ENCODE measurements around the gene RAB5IF.

Gene RAB5IF

DNA sequence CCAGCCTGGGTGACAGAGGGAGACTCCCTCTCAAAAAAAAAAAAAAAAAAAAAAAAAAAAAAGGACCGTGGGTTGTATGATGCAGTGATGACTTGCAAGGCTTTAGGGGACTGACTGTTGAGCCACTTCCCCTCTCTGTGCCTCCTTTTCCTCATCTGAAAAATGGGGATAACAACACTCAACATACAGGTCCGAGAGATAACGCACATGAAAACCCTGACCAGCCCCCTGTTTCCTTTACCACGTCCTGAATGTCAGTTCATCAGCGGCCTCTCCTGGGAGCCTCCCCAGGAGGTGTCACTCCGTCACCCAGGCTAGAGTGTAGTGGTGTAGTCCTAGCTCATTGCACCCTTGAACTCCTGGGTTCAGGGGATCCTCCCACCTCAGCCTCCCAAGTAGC, 36.6 kb downstream of the RAB5IF start:
- H3K4me3 ChIP-seq (ENCODE audit: low read depth, low read length): no peak overlapping the region
- TF ChIP-seq, protein P1, sequence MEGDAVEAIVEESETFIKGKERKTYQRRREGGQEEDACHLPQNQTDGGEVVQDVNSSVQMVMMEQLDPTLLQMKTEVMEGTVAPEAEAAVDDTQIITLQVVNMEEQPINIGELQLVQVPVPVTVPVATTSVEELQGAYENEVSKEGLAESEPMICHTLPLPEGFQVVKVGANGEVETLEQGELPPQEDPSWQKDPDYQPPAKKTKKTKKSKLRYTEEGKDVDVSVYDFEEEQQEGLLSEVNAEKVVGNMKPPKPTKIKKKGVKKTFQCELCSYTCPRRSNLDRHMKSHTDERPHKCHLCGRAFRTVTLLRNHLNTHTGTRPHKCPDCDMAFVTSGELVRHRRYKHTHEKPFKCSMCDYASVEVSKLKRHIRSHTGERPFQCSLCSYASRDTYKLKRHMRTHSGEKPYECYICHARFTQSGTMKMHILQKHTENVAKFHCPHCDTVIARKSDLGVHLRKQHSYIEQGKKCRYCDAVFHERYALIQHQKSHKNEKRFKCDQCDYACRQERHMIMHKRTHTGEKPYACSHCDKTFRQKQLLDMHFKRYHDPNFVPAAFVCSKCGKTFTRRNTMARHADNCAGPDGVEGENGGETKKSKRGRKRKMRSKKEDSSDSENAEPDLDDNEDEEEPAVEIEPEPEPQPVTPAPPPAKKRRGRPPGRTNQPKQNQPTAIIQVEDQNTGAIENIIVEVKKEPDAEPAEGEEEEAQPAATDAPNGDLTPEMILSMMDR (IDR thresholded peaks at IDR 0.05; ENCODE audit: insufficient read depth, low read depth, low read length, missing control alignments): no peak

DNA sequence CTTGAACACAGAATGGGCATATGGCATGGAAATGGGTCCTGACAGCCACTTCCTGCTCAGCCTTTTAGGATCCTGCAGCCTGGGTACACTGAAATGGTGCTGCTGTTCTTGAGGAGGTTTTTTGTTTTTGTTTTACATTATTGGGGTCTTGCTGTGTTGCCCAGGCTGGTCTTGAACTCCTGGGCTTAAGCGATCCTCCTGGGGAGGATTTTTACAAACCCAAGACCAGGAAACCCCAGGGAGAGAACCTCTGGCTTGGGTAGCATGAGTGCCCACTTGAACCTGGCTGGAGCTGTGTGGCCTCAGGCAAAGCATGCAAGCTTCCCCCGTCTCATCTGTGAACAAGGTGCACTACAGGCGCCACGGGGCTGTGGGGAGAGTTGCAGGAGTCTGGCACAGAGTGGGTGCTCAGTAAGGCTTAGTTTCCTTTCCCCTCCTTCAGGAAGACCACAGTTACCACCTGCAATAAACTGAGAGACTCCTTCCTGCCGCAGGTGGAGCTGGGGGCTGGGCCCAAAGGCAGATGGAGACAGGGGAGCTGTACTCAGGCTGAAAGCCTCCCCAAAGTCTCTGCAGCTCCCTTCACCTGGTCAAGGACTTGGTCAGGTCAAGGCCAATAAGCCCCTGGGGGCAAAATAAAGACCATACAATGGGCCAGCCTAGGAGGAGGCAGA, 38.6 kb downstream of the RAB5IF start:
- no peak overlapping the region for H3K4me3 ChIP-seq (ENCODE audit: low read depth, low read length)
- DNase-seq (ENCODE audit: low read depth): peak; percentile 18
- TF ChIP-seq, protein P1 (IDR thresholded peaks at IDR 0.05; ENCODE audit: insufficient read depth, low read depth, low read length, missing control alignments): no peak

More for the DNA sequence above, 36.6 kb downstream of the RAB5IF start:
- DNase-seq (ENCODE audit: low read depth): no peak

DNA sequence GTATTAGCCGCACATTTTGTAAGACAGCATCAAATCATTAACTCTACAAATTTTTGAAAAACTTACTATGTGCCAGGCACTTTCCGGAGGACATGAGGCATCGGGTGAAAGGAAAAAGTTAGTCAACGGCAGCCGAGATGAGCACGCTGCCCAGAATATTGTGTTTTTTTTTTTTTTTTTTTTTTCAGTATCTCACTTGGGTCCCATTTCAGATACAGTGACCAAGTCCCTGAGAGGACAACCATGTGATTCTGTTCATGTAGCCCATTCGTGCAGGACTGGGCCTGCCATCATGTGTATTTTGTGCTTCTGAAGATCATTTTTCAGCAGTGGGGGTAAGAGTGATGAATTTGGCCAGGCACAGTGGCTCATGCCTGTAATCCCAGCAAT, 39.1 kb downstream of the RAB5IF start:
- no peak overlapping the region for H3K4me3 ChIP-seq (ENCODE audit: low read depth, low read length)
- TF ChIP-seq, protein P1 (IDR thresholded peaks at IDR 0.05; ENCODE audit: insufficient read depth, low read depth, low read length, missing control alignments): no peak
- no peak for DNase-seq (ENCODE audit: low read depth)

DNA sequence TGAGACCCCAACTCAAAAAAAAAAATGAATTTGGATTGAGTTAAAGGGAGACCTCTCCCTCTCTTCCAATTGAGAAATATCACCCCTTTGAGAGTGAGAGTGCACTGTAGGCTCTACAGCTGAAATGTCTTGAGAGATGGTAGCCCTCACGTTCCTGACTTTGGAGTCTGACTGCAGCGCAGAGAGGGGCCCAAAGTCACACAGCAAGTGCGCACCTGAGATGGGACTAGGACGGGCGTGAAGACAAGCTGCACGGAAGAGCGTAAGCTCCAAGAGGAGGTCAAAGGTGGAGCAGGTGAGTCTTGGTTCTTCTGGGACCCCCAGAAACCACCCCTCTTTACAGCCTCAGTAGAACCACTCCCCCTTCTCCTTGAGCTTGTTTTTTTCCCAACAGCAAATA, 39.8 kb downstream of the RAB5IF start:
- TF ChIP-seq, protein P1 (IDR thresholded peaks at IDR 0.05; ENCODE audit: insufficient read depth, low read depth, low read length, missing control alignments): no peak
- H3K4me3 ChIP-seq (ENCODE audit: low read depth, low read length): no peak overlapping the region
- DNase-seq (ENCODE audit: low read depth): no peak

DNA sequence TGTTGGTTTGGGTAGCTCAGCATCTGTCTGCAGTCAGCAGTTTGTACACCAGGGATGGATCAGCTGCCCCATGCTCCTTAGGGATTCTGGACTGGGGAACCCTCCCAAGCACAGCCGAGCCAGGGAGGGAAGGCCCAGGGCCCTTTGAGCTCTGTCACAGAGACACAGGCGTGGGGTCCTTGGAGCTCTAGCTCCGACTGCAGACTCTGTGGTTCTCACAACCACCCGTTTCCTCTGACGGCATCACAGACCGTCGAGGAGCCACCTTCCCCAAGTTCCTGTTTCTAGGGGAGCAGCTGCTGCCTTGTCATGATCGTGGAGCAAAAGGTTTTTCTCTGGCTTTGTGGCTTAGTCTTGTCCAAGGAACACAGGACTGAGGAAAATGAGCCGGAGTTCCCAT, 40.4 kb downstream of the RAB5IF start, which contains the start of gene SLA2:
TSS of gene SLA2 (minus strand) at position 199 of the 400 bp plus-strand sequence. CDS start 4,861 bp downstream, outside the sequence.
- no peak within 1 kb of the TSS for H3K4me3 ChIP-seq (ENCODE audit: low read depth, low read length)
- TF ChIP-seq, protein P1 (IDR thresholded peaks at IDR 0.05; ENCODE audit: insufficient read depth, low read depth, low read length, missing control alignments): no peak
- DNase-seq (ENCODE audit: low read depth): peak; percentile 63

DNA sequence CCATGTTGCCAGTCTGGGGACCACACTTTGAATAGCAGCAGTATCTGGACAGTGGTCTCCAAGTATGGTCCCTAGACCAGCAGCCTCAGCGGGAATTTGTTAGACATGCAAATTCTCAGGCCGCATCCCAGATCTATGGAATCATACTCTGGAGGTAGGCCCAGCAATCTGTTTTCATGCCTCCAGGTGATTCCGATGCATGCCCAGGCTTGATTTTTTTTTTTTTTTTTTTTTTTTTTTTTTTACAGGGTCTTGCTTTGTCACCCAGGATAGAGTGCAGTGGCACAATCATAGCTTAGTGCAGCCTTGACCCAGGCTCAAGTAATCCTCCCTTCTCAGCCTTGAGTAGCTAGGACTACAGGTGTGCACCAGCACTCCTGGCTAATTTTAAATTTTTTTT, 41.1 kb downstream of the RAB5IF start:
- H3K4me3 ChIP-seq (ENCODE audit: low read depth, low read length): no peak overlapping the region
- no peak for DNase-seq (ENCODE audit: low read depth)
- TF ChIP-seq, protein P1 (IDR thresholded peaks at IDR 0.05; ENCODE audit: insufficient read depth, low read depth, low read length, missing control alignments): no peak
